Bronchial epithelial cell (primary cell): ENCODE measurements around the gene AGBL4. TPM values are rescaled to one million over a fixed set of nuclear protein-coding genes. Genes with fewer than 3 reads are reported as not detected.

ENCODE experiments used
- DNase-seq: peaks from one replicate; pipeline ENCODE4 v3.0.0-alpha.2; 2010; ENCODE audit warnings: low read depth
- FAIRE-seq: peaks from 2 replicates; lab custom pipeline; 2011; peaks lifted over from hg19 to GRCh38; lab: Jason Lieb, UNC
- H3K27me3 ChIP-seq: 2 replicates; pipeline ENCODE4 v1.5.1; 2011; ENCODE audit warnings: low read length; ENCODE audit not compliant: control insufficient read depth, insufficient read depth
- H3K36me3 ChIP-seq: 2 replicates; pipeline ENCODE4 v1.5.1; 2011; ENCODE audit warnings: low read length; ENCODE audit not compliant: control insufficient read depth, insufficient read depth
- H3K4me3 ChIP-seq: 2 replicates; pipeline ENCODE4 v1.5.1; 2011; ENCODE audit warnings: mild to moderate bottlenecking, low read depth, low read length, control low read depth
- CTCF ChIP-seq: IDR thresholded peaks from 2 replicates; pipeline ENCODE4 v1.5.1; 2011; ENCODE audit warnings: mild to moderate bottlenecking, moderate library complexity, low read length, control low read depth, inconsistent platforms; ENCODE audit not compliant: insufficient read depth, severe bottlenecking
- total RNA-seq: library from RNA; depleted of rRNA; stranded (reverse); fragments of >200 nt; gene quantifications from 2 replicates; pipeline ENCODE4 v1.2.1, GENCODE V29; 2014

Gene AGBL4
- total RNA-seq, 1 donor from 2014 or later = not detected

- FAIRE-seq = no peak
- Histone ChIP-seq H3K27me3 (no peaks in the 10 kb centered on the region), H3K4me3 (no peak overlapping the region), H3K36me3 (no peaks in the 10 kb centered on the region)
- no peak for DNase-seq
- TF ChIP-seq CTCF = no peak
Measured at GRCh38 chr1:48944811-48945210, 1078.9 kb downstream of the AGBL4 start.

GRCh38 chr1:48943826-48944225, 1079.9 kb downstream of the AGBL4 start:
- DNase-seq (peak; percentile 34), FAIRE-seq (peak; percentile 62)
- Histone ChIP-seq H3K27me3 (no peaks in the 10 kb centered on the region), H3K36me3 (no peaks in the 10 kb centered on the region), H3K4me3 (no peak overlapping the region)
- TF ChIP-seq CTCF = no peak

DNA sequence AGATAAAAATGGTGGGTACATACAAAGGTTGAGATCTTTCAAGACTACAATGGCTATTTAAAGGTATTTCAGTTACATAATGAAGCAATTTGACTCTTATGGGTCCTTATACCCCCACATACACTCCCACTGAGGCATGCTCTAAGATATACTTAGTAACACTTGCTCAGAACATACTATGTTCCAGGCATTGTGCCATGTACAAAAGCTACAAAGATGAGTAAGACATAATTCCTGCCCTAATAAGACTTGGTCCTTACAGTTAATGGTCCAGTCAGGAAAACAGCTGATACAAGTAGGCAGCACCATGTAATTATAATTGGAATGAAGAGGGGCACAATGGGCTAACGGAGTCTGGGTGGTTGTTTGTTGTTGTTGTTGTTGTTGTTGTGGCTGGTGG, 1080.4 kb downstream of the AGBL4 start:
- Histone ChIP-seq H3K4me3 (no peak overlapping the region), H3K27me3 (no peaks in the 10 kb centered on the region), H3K36me3 (no peaks in the 10 kb centered on the region)
- no peak for FAIRE-seq
- peak; percentile 25 for DNase-seq
- no peak for TF ChIP-seq CTCF

DNA sequence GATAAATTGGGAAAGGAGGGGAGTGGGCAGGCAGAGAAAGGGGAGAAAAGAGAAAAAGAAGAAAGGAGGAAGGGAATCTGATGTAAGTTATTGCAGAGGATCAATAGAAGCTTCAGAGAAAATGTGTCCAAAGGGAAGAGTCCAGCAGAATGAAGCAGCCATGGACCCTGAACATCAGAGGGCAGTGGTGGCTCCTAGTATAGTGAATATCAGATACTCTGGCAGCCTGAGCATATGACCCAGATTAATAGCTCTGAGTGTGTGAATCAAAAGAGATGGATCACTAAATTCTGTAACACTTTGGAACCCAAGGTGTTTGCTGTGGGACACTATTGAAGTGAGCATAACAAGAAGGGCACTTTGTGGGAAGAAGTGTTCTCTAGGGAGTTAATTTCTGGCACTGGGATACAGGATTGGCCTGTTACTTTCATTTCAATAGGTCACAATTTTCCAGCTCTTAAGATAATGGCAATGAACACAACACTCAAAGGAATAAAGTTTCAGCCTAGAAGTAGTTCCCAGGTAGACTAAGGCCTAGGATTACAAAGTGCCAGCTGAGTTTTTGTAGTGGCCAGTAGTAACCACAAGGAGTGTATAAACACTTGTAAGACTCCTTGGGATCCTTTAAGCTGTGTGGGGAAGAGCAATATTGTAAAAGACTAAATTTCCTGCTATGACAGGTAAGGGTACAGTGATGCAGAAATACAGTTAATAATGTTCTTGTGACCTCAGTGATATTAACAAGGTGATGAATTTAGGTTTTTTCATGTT, 1082.6 kb downstream of the AGBL4 start:
- Histone ChIP-seq H3K4me3 (no peak overlapping the region), H3K27me3 (no peaks in the 10 kb centered on the region), H3K36me3 (no peaks in the 10 kb centered on the region)
- FAIRE-seq = no peak
- no peak for TF ChIP-seq CTCF
- no peak for DNase-seq

GRCh38 chr1:48940354-48940753, 1083.4 kb downstream of the AGBL4 start:
- no peak overlapping the region for H3K4me3 ChIP-seq
- DNase-seq = no peak
- no peaks in the 10 kb centered on the region for H3K27me3 ChIP-seq
- no peak for FAIRE-seq
- H3K36me3 ChIP-seq = no peaks in the 10 kb centered on the region
- no peak for TF ChIP-seq CTCF

DNA sequence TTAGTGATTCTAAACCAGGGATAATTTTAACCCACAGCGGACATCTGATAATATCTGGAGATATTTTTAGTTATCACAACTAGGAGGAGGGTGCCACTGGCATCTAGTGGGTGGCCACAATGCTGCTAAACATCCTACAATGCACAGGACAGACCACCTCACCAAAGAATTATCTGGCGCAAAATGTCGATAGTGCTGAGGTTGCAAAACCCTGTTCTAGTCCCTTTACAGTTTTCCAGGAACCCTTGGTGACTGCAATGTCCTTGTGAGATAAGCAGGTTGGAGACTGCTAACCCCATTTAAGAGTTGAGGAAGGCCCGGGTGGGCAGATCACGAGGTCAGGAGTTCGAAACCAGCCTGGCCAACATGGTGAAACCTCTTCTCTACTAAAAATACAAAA, 1083.9 kb downstream of the AGBL4 start:
- no peaks in the 10 kb centered on the region for H3K27me3 ChIP-seq
- H3K36me3 ChIP-seq = no peaks in the 10 kb centered on the region
- FAIRE-seq = no peak
- no peak for TF ChIP-seq CTCF
- no peak overlapping the region for H3K4me3 ChIP-seq
- DNase-seq = no peak
